Renal cortex interstitium (tissue), 11 donors: Measurements from ENCODE around the gene ROBO1. TPM values are rescaled to one million over a fixed set of nuclear protein-coding genes. Genes with fewer than 3 reads are reported as not detected.

Source experiments
- DNase-seq, 11 donors: peaks; one replicate each; pipeline ENCODE4 v3.0.0-alpha.2; 2013; ENCODE audit warnings: low read depth in 9 of 11, low spot score in 4 of 11; ENCODE audit errors: extremely low read depth in 1 of 11
- polyA plus RNA-seq, 3 donors: library from polyadenylated mRNA; unstranded; fragments of 120-200 nt; gene quantifications; one replicate each; pipeline ENCODE4 v1.2.1, GENCODE V29; 2013; ENCODE audit not compliant: insufficient read length in 3 of 3

ROBO1 gene
- polyA plus RNA-seq, 3 donors = 106 to 124 (median 118) TPM

DNA sequence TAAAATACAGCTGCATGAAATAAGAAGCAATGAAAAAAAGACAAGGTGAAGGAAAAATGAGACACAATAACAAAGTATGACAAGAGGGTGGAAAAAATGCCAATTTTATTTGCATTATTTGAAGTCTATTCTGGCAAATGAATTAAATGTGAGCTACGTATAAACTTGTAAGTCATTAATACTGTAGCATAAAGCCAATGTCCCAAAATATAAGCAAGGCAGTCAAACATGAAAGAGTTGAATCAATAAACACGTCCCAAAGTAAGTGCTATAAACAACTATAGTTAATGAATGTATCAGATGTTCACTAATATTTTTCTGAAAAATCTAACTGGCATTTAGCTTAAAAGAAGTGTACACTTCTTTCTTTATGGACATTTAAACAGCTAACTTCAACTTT, 481.9 kb downstream of the ROBO1 start:
- DNase-seq = no peak

DNA sequence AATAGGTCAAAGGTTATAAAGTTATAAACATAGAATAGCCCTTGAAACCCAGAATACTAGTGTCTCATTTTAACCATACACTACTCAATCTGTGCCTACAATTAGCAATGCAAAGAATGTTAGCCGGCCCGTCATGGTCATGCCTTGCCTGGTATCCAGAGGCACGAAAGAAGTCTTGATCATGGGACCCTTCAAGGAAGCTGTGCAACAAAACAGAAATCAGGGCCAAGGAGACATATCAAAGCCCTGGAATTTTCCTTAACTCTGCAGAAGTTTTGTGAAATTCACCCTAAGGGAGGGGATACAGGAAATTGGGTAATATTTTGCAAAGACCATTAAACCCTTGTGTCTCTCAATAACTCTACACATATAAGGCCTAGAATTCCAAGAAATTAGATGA, 482.4 kb downstream of the ROBO1 start:
- DNase-seq = no peak

GRCh38 chr3:79284781-79285180, 483.0 kb downstream of the ROBO1 start:
- DNase-seq = no peak

- no peak for DNase-seq
Measured at GRCh38 chr3:79278681-79279080, 489.1 kb downstream of the ROBO1 start.

DNA sequence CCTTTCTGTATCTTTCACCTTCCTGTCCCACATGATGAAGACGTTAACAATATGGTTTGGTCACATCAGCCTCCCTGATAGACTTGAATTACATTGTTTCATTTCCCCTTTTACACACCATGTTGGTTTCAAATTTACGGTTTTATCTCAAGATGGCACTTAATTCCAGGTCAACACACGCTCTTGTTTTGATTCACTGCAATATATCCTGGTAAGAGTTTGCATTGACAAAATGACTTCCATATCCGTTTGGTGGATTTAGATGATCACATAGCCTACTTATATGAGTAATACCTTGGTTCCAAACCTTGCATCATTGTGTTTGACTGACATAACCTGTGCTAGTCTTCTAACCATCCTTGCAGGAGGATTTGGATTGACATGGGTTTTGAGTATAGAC, 499.4 kb downstream of the ROBO1 start:
- DNase-seq = no peak

DNA sequence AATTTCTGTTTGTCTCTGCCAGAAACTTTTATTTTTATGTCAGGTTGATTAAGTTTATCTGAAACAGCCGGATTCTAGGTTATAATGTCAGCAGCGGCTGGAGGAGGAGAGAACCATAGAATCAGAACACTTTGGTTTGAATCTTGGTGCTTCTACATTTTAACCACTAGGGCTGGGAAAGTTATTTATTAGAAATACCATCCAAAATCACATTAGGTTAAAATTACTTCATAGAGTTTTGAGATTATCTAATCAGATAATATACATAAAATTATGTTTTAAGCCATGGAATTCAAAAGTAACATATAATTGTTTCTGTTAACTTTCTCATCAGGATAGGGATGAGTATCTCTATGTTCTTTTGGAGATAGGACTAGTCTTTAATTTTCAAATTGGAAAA, 502.9 kb downstream of the ROBO1 start:
- no peak for DNase-seq

DNA sequence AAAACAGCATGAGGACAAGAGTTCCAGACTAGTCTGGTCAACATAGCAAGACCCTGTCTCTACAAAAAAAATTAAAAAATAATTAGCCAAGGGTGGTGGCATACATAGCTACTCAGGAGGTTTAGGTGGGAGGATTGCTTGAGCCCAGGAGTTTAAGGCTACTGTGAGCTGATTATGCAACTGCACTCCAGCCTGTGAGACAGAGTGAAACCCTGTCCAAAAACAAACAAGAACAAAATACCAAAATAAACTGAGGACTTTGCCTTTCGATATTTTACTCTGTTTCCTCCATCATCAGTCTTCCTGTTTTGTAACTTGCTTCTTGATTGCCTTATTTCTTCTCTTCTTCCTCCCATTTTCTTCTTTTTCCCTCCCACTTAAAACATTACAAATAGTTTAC, 504.4 kb downstream of the ROBO1 start:
- no peak for DNase-seq

DNA sequence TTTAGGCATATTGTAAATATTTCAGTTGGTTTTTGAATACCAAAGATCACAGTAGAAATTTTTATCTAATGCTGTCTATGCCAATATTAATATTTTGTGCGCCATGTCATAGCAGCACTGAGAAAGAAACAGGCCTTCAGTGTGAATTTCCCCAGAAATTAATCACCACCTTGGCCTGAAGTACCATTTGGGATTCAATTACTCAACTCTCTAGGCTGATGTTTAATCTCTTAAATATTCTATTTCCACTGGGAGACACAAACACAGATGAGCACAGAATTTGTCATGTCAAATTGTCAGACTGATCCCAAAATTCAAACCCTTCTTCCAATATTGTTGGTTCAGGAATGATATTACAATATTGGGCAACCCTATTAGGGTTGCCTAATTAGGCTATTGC, 509.3 kb downstream of the ROBO1 start:
- no peak for DNase-seq

- DNase-seq = no peak
Measured at GRCh38 chr3:79257791-79258190, 510.0 kb downstream of the ROBO1 start.

GRCh38 chr3:79255702-79256101, 512.1 kb downstream of the ROBO1 start:
- no peak for DNase-seq

DNA sequence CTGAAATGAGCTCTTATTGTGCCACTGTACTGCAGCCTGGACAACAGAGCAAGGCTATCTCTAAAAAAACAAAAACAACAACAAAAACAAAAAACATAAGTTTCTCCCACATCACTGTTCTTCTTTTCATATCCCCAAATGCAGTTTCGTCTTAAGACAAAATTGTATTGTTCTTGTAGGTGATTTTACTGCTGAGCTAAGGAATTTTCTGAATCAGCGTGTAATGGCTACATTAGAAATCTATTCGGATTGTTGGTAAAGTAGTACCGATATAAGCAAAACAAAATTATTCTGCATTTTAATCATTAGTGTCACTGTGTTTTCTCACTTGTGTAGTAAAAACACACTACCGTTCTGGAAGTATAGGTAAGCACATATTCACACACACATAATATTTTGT, 512.5 kb downstream of the ROBO1 start:
- no peak for DNase-seq

DNA sequence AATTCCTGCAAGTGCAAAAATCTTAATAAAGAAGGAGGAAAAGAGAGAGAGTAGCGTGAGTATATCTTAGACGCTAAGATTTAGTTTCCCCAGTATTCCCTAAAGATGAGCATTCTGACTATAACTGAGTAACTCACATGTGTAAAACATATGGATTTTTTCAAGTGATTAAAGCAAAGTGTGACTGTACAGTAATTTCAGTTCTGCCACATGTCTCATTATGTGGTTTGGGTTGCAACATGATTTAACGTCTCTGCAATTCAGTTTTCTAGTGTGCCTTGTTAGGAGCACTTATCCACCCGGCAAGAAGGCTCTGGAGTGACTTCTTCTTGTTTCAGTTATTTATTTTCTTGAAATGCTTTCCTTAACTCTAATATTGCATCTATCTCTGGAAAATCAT, 514.1 kb downstream of the ROBO1 start:
- DNase-seq = no peak

- no peak for DNase-seq
Measured at GRCh38 chr3:79253271-79253670, 514.5 kb downstream of the ROBO1 start.

DNA sequence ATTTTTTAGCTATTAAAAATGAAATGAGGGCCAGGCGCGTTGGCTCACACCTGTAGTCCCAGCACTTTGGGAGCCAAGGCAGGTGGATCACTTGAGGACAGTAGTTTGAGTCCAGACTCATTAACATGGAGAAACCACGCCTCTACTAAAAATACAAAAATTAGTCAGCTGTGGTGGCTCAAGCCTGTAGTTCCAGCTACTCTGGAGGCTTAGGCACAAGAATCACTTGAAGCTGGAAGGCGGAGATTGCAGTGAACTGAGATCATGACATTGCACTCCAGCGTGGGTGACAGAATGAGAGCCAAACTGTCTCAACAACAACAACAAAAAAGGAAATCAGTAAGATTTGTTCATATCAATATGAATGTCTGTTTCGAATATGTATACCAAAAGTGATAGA, 517.1 kb downstream of the ROBO1 start:
- no peak for DNase-seq

- no peak for DNase-seq
Measured at GRCh38 chr3:79249701-79250100, 518.1 kb downstream of the ROBO1 start.

- peak; percentile 10 to 47 (median 33) for DNase-seq
Measured at GRCh38 chr3:79247725-79248043, 520.1 kb downstream of the ROBO1 start.

- DNase-seq = peak in 9 of 11 donors; percentile 6 to 46 (median 26)
Measured at GRCh38 chr3:79246875-79247724, 520.7 kb downstream of the ROBO1 start.

DNA sequence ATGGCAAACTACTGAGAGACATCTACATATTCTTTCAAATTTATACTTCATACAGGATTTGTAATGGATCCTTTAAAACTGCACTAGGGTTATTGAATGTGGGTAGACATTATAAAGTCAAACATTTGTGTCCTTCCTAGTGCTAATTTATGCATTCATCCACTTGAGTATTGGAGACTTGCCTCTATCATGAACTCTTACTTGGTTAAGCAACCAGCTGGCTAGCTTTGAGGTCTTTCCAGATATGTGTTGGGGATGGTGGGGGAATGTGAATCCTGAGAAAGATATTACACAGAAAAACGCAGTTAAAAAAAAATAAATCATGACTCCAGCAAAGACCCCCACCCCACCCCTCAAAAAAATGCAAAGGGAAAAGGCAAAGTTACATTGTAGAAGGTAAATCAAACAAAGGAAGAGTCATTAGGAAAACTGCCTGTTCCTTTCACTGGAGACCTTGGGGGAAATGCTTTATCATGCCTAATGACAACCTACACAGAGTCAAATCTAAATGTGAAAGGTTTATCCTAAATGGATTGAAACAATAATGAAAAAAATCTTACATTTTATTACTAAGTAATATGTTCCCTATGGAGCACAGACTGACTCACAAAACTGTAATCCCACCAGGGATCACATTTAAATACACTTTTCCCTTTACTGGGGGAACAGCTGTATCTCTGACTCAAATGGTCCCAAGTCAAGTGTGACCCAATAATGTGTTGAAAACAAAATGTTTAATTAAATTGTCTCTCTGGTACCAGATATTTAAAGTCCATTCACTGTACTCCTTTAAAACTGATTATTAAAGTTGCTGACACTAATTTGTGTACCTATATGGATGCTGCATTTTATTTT, 522.3 kb downstream of the ROBO1 start:
- no peak for DNase-seq

GRCh38 chr3:79236496-79236895, 531.3 kb downstream of the ROBO1 start:
- no peak for DNase-seq

DNA sequence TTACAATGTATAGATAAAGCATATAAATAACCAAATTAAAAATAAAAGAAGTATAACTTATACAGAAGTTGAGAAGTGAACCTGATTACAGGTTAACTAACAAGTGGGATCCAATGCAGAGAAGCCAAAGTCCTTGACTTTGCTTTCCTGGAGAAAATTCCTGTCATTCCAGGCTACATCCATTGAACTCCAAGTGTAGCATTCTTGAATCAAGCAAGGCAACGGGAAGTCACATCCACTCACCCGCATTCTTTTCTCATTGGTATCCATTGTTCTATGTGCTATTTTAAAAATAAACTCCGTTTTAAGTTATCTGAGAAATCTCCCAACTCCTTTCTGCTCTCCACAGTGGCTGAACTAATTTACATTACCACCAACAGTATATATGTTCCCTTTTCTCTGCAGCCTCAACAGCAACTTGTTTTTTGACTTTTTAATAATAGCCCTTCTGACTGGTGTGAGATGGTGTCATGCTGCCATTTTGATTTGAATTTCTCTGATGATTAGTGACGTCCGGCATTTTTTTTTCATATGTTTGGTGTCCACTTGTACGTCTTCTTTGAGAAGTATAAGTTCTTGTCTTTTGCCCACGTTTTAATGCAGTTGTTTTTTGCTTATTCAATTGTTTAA, 534.3 kb downstream of the ROBO1 start:
- no peak for DNase-seq
